SHP77 treated with DMSO at 0.1 percent for 48 hours (cell line): ENCODE results near the gene PALLD.

ENCODE experiments used
- DNase-seq: peaks from one replicate; lab custom pipeline; 2025; lab: John Stamatoyannopoulos, UW

Gene PALLD

DNA sequence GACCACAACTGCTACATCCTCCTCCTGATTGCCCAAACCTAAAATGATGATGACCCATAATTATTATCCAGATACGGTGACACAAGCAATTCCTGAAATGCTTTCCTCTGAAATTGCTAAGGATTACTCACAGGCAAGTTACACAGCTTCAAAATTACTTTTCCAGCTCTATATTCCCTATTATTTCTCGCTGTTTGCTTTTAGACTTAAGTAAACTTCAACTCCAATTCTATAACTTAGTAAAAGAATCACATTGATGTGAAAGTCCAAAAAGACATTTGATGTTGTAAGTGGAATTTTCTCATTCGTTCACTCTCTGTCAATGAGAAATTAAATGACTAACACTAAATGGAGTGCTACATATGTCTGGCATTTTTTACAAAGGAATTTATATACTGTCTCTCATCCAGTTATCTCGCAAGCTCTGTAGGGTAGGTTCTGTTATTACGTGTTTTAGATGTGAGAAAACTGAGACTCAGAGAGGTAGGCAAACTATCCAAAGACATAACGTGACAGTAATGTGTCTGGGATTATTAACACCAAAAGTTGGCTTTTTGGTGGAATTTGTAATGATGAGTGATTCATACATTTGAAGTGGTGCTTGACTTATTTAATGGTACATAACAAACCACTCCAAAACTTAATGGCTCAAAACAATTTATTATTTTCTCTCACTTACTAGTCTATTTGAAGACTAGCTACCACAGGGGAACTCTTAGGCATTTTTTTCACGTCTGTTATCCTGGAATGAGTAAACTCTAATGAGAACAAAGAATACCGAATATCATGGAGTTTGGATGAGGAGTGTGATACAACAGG, 31.5 kb downstream of the PALLD start:
- DNase-seq, result no peak

GRCh38 chr4:168529257-168529656, 32.4 kb downstream of the PALLD start:
- DNase-seq, result no peak

GRCh38 chr4:168531305-168531704, 34.5 kb downstream of the PALLD start:
- DNase-seq, result no peak

DNA sequence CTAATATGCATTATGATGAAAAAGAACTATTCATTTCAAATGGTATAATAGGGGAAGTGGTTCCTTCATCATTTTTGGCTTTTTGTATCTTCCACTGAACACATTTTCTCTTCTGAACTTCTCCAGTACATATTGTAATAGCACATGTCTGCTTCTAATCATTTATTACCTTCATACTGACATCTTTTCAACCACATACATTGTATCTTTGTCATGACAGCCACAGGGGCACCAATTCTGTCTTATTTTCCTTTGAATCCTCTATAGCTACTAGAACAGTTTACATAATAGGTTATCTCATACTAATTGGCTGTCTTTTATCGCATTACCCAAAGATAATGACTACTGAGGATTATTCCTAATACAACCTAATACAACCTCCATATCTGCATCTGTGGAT, 37.7 kb downstream of the PALLD start:
- DNase-seq, result no peak

DNA sequence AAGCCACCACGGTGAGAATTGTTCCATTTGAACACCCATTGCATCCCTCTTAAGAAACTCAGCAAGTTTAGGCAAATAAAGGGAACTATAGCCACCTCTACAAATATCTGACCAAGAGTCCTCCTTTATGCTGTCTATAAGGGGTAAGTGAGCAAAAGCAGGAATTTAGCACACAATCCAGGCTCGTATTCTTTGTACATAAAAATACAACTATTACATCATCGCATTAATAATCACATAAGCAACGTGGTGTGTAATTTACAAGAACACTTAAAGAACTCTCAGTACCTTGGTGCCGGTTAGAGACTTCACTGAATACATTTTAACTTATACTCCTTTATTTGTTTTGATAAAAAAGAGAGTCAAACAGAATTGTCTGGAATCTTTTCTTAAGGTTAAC, 38.8 kb downstream of the PALLD start:
- DNase-seq, result no peak

DNA sequence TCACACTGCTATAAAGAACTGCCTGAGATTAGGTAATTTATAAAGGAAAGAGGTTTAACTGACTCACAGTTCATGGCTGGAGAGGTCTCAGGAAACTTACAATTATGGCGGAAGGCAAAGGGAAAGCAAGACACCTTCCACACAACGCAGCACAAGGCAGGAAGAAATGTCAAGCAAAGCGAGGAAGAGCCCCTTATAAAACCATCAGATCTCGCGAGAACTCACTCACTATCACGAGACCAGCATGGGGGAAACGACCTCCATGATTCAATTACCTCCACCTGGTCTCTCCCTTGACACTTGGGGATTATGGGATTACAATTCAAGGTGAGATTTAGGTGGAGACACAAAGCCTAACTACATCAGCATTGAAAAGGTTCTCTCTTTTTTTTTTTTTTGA, 39.6 kb downstream of the PALLD start:
- no peak for DNase-seq

- DNase-seq, result no peak
Observed at GRCh38 chr4:168537086-168537485, 40.2 kb downstream of the PALLD start.

DNA sequence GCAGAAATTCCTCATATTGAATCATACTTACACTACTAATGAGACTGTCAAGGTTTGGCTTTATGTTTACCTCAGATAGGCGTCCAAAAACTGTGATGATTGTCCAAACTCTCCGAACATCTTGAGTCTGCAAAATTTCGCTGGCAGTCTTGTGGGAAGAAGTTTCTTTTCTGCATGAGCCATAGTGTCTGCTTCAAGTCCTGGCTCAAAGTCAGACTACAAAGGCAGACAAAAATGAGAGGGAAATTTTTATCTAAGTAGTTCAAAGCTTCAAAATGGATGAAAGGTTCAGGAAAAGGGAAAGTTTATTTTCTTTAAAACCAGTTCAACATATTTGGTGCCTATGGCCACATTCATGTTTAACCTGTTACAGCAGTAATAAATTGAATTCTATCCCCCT, 40.7 kb downstream of the PALLD start:
- no peak for DNase-seq

DNA sequence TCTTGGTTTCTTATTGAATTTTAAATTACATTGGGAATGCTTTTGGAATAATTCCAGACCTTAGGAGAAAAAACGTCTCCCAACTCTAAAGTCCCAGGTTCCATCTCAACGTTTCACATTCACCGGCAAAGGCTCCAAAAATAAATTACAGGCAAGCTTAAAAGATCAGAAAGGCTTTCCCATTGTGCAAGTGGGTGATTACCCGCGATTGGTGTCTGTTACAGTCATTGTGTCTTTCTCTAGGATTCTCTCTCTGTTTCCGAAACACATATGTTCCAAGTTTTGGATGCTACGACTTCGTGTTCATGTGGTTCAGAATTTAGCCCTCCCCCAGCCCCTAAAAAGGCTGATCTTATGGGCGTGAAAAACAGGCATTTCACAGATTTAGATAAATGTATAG, 41.8 kb downstream of the PALLD start:
- DNase-seq, result no peak

DNA sequence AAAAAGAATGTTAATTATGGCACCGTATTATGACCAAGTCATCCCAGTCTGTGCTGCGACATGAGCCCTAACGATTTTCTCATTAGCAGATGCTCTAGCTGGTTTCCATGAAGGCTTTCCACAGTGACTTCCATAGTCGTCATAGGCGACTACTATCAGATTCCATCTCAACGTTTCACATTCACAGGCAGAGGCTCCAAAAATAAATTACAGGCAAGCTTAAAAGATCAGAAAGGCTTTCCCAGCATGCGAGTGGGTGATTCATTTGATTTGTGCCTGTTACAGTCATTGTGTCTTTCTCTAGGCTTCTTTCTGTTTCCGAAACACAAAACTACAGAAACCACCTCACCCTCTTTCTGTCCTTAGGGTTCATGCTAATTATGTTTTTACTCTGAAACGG, 43.2 kb downstream of the PALLD start:
- no peak for DNase-seq

GRCh38 chr4:168540503-168541265, 43.8 kb downstream of the PALLD start:
- no peak for DNase-seq

DNA sequence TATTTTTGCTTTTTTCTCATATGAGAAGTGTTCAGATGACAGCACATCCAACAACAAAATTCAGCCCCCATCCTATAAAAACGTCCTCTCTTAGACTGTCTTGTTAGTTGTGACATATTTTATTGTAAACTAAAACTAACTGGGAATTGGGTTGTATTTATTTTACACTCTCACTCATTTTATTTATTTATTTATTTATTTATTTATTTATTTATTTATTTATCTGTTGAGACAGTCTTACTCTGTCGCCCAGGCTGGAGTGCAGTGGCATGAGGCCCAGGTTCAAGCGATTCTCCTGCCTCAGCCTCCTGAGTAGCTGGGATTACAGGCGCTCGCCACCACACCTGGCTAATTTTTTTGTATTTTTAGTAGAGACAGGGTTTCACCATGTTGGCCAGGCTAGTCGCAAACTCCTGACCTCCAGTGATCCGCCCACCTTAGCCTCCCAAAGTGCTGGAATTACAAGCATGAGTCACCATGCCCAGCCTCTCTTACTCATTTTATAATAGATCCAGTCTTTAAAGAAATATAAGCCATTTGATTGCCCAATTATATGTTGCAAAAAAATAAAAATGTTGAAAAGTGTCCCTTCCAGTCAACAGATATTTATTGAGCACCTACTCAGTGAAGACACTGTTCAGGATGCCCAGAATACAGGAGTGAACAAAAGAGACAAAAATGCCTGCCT, 44.6 kb downstream of the PALLD start:
- no peak for DNase-seq

DNA sequence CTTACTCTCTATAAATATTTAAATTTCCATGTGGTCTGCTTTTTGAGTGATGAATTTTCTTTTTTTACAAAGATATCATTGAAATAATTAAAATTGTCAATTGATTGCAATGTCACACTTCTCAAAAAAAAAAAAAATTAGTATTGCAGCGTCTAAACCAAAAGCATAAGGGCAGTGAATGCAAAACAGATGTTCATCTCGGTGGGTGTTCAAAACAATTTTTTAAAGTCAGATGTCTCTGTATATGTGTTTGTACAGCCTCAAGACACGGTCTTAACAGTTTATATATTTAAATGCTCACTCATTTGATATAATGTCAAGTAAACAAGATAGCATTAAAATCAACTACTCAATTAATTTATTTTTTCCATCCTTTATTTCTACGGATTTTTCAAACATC, 52.3 kb downstream of the PALLD start:
- no peak for DNase-seq

DNA sequence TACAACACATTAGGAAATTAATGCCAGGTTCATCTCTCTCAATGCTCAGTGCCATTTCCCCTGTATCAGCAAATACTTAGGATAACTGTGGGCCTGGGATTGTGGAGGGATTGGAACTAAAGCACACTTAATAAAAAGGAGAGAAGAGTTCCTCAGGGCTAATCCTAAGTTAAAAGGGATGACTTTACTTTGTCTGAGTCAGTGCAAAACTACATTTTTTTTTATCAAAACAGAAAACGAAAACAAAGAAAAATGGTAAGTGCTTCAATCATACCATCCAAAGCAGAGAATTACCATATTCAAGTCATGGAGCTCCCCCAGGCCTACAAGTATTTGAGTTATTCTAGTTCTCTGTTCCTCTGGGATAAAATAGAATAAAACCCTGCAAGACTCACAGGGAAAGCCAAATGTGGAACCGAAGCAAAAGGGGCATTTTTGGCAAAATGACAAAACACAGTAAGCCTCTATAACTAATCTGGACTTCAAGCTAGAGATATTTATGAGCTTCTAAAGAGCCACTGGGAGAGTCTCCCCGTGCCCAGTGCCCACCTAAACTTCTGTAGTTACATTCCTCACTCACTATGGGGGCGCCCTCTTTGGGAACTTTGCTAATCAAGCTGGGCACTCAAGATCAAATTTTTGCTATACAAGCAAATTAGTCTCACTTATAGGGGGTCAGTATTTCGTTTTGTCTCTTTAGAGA, 53.4 kb downstream of the PALLD start:
- DNase-seq, result no peak

GRCh38 chr4:168551211-168551610, 54.4 kb downstream of the PALLD start:
- DNase-seq, result no peak

DNA sequence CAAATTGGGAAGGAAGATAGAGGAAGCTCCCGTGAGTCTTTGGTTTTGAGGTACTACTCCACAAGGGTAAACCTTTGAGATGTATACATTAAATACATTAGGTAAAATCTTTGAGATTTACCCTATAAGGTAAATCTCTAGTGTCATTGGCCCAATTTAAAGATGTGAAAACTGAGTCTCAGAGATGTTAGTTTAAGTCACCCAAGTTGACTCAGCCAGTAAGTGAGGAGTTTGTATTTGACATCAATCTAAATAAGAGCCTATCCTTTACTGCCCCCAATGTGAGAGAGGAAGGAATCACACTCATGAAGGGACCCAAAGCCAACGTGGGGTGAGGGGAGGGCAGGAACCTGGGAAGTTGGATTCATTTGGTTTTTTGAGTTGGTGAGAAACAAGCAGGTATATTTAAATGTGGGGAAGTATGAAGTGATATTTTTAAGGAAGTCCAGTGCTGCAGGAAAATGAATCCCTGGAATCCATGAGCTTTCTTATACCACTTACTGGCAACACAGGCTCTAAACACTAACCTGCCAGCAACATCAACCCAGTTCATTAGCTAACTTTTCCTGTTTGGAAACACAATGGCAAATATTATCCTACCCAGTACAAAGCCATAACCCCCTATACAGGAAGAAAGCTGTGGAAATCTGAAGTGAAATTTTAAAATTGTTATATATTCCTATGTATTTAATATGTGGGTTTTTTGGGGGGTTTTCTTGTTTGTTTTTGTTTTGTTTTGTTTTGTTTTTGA, 55.3 kb downstream of the PALLD start:
- DNase-seq, result no peak

GRCh38 chr4:168553714-168554370, 57.0 kb downstream of the PALLD start:
- DNase-seq, result no peak

GRCh38 chr4:168555437-168555836, 58.6 kb downstream of the PALLD start:
- DNase-seq, result no peak

- no peak for DNase-seq
Observed at GRCh38 chr4:168557658-168558057, 60.8 kb downstream of the PALLD start.

GRCh38 chr4:168558599-168558998, 61.7 kb downstream of the PALLD start:
- no peak for DNase-seq
